OCI-LY3 (cell line): ENCODE measurements around the gene PIK3C2B.

Experiments
- EZH2phosphoT487 ChIP-seq: fragments of 200-600 bp; shearing (Covaris generic); IDR thresholded peaks from 2 replicates; pipeline ENCODE4 v1.6.1; 2018; ENCODE audit warnings: antibody characterized with exemption, mixed run types, low read depth
- TF ChIP-seq, protein P1 (sequence below): fragments of 200-600, 300-600 bp; sonication (generic); IDR thresholded peaks from 2 replicates; pipeline ENCODE4 v1.5.1; 2014; ENCODE audit warnings: antibody characterized with exemption, low read length, low read depth

GRCh38 chr1:204462229-204462561 is 32.4 kb downstream of the PIK3C2B start:
- TF ChIP-seq, protein P1, sequence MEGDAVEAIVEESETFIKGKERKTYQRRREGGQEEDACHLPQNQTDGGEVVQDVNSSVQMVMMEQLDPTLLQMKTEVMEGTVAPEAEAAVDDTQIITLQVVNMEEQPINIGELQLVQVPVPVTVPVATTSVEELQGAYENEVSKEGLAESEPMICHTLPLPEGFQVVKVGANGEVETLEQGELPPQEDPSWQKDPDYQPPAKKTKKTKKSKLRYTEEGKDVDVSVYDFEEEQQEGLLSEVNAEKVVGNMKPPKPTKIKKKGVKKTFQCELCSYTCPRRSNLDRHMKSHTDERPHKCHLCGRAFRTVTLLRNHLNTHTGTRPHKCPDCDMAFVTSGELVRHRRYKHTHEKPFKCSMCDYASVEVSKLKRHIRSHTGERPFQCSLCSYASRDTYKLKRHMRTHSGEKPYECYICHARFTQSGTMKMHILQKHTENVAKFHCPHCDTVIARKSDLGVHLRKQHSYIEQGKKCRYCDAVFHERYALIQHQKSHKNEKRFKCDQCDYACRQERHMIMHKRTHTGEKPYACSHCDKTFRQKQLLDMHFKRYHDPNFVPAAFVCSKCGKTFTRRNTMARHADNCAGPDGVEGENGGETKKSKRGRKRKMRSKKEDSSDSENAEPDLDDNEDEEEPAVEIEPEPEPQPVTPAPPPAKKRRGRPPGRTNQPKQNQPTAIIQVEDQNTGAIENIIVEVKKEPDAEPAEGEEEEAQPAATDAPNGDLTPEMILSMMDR, result no peak
- no peak for TF ChIP-seq EZH2phosphoT487
